ENCODE data around the gene ORM1.

DNA sequence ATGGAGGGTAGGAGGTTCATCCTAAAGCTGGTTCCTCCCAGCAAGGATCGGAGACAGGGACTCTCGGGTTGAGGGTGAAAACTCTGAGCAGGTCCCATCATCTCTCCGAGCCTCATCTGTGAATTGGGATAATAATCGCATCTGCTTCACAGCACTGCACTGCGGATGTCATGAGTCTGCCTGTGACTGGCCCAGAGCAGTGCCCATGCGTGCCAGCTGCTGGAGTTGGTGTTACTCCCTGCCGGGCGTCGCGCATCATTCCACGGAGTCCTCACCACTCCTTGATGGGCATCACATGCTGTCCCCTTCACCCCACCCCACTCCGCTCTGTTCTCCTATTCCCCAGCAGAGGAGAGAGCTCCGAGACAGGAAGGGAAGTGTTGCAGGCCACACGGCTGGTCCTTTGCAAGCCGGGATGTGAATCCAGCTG, 35.1 kb upstream of the ORM1 start:
- TF ChIP-seq, protein P1, sequence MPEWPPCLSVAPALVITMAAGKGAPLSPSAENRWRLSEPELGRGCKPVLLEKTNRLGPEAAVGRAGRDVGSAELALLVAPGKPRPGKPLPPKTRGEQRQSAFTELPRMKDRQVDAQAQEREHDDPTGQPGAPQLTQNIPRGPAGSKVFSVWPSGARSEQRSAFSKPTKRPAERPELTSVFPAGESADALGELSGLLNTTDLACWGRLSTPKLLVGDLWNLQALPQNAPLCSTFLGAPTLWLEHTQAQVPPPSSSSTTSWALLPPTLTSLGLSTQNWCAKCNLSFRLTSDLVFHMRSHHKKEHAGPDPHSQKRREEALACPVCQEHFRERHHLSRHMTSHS (tag by site-specific recombination; IDR thresholded peaks at IDR 0.05) = no peak
- TF ChIP-seq ZNF768 (tag by site-specific recombination; IDR thresholded peaks at IDR 0.05) = no peak
- TF ChIP-seq, protein P2, sequence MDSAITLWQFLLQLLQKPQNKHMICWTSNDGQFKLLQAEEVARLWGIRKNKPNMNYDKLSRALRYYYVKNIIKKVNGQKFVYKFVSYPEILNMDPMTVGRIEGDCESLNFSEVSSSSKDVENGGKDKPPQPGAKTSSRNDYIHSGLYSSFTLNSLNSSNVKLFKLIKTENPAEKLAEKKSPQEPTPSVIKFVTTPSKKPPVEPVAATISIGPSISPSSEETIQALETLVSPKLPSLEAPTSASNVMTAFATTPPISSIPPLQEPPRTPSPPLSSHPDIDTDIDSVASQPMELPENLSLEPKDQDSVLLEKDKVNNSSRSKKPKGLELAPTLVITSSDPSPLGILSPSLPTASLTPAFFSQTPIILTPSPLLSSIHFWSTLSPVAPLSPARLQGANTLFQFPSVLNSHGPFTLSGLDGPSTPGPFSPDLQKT (IDR thresholded peaks at IDR 0.05; ENCODE audit: borderline replicate concordance, low read depth, low read length) = no peak
- no peak for TF ChIP-seq GFI1B (tag by site-specific recombination; IDR thresholded peaks at IDR 0.05)

Measured in HEK293 (cell line).